ENCODE data around the gene NKIRAS2.

DNA sequence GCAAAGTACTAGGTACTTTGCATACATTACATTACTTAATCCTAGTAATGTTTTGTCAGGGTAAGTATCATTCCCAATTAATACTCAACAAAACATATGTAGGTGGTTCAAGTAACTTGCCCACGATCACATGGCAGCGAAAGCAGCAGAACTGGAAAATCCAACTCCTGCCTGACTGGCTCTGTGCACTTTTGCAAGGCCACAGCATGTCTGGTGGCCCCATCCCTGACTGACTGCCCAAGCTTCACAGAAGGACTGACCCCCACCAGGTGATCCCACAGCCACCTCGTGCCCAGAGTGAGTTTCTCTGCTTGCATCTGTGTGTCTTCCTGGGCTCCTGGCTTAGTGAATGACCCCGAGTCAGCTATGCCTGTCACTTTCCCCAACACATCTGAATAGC is 41.9 kb upstream of the NKIRAS2 start:
- TF ChIP-seq SMC3 (conservative IDR thresholded peaks at IDR 0.05; ENCODE audit: poor library complexity) (no peak), EZH2 (IDR thresholded peaks at IDR 0.05; ENCODE audit: borderline replicate concordance, insufficient read depth, low read length, poor library complexity, severe bottlenecking) (no peak), POLR2AphosphoS5 (IDR thresholded peaks at IDR 0.05) (no peak), RAD21 (conservative IDR thresholded peaks at IDR 0.05) (no peak), EP300 (conservative IDR thresholded peaks at IDR 0.05; ENCODE audit: poor library complexity, severe bottlenecking) (no peak)
- TF ChIP-seq, protein P1, sequence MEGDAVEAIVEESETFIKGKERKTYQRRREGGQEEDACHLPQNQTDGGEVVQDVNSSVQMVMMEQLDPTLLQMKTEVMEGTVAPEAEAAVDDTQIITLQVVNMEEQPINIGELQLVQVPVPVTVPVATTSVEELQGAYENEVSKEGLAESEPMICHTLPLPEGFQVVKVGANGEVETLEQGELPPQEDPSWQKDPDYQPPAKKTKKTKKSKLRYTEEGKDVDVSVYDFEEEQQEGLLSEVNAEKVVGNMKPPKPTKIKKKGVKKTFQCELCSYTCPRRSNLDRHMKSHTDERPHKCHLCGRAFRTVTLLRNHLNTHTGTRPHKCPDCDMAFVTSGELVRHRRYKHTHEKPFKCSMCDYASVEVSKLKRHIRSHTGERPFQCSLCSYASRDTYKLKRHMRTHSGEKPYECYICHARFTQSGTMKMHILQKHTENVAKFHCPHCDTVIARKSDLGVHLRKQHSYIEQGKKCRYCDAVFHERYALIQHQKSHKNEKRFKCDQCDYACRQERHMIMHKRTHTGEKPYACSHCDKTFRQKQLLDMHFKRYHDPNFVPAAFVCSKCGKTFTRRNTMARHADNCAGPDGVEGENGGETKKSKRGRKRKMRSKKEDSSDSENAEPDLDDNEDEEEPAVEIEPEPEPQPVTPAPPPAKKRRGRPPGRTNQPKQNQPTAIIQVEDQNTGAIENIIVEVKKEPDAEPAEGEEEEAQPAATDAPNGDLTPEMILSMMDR (IDR thresholded peaks at IDR 0.05; ENCODE audit: poor library complexity, severe bottlenecking) = no peak
- TF ChIP-seq, protein P2, sequence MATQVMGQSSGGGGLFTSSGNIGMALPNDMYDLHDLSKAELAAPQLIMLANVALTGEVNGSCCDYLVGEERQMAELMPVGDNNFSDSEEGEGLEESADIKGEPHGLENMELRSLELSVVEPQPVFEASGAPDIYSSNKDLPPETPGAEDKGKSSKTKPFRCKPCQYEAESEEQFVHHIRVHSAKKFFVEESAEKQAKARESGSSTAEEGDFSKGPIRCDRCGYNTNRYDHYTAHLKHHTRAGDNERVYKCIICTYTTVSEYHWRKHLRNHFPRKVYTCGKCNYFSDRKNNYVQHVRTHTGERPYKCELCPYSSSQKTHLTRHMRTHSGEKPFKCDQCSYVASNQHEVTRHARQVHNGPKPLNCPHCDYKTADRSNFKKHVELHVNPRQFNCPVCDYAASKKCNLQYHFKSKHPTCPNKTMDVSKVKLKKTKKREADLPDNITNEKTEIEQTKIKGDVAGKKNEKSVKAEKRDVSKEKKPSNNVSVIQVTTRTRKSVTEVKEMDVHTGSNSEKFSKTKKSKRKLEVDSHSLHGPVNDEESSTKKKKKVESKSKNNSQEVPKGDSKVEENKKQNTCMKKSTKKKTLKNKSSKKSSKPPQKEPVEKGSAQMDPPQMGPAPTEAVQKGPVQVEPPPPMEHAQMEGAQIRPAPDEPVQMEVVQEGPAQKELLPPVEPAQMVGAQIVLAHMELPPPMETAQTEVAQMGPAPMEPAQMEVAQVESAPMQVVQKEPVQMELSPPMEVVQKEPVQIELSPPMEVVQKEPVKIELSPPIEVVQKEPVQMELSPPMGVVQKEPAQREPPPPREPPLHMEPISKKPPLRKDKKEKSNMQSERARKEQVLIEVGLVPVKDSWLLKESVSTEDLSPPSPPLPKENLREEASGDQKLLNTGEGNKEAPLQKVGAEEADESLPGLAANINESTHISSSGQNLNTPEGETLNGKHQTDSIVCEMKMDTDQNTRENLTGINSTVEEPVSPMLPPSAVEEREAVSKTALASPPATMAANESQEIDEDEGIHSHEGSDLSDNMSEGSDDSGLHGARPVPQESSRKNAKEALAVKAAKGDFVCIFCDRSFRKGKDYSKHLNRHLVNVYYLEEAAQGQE (IDR thresholded peaks at IDR 0.05; ENCODE audit: borderline replicate concordance) = no peak

All from neural cell (in vitro differentiated cells).